Subcutaneous adipose tissue (tissue), 4 donors: ENCODE results near the gene NLGN1. TPM values are rescaled to one million over a fixed set of nuclear protein-coding genes. Genes with fewer than 3 reads are reported as not detected.

Source experiments
- CTCF ChIP-seq: fragments of 450-650 bp; IDR thresholded peaks from one replicate; pipeline ENCODE4 v1.5.1; 2016; ENCODE audit warnings: low read depth, mild to moderate bottlenecking, control low read depth, antibody characterized with exemption, moderate library complexity
- total RNA-seq, 4 donors: library from RNA; depleted of rRNA; stranded (reverse); fragments of >200 nt; gene quantifications; one replicate each; pipeline ENCODE4 v1.1.0, GENCODE V29; 2016

NLGN1 gene
- total RNA-seq, 4 donors from 2014 or later = 5.1 to 16.5 (median 7.9) TPM

GRCh38 chr3:174002543-174002942, 605.0 kb downstream of the NLGN1 start:
- TF ChIP-seq CTCF = no peak

GRCh38 chr3:174010907-174011306, 613.4 kb downstream of the NLGN1 start:
- TF ChIP-seq CTCF = no peak

DNA sequence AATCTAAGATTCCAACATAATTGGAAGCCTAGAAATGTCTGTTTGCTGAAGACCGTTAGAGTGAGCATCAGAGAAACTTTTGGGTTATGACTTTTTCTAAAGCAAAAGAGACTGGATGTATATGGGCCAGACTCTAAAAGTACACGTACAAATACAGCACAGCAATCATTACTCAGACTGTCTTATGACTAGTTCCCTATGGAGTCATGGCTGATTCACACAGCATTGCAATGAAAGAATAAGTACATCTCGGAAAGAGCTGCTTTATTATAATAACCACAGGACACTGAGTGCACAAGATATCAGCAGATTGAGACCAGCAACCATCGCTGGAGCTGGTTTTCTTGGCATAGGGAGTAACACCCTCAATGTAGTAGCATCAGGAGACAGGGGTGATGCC, 618.6 kb downstream of the NLGN1 start:
- no peak for TF ChIP-seq CTCF

DNA sequence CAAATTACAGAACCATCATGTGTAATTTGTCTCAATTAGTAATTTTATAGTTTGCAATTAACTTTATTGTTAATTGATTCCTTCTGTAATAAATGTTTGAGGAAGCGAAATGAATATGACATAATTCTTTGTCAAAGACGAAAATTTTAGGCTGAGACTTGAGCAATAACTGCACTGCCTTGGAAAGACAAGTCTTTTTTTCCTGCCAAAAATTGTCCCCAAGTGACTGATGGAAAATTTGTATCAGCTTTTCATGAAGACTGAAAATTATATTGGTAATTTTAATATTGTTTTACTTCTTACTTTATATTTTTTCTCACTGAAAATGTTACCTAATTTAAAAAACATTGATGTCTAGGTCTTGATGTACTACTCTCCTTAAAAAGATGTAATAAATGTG, 622.6 kb downstream of the NLGN1 start:
- TF ChIP-seq CTCF = no peak

DNA sequence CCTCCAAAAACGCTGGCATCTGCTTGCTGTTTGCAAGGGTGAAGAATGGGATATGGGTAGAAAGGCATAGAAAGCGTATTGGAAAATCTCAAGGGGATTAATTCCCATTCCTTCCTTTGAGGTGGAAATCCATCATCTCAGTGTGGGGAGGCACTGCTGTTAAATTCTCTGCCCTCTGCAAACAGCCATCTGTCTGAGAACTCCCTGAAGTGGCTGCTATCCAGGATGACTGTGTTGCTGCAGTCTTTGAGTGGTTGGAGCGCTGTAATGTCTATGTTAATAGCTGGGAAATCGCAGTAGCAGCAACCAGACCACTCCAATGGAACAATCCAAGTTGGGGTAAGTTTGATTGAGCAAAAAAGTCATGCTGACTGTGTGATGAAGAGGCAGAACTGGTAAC, 625.9 kb downstream of the NLGN1 start:
- TF ChIP-seq CTCF = no peak

DNA sequence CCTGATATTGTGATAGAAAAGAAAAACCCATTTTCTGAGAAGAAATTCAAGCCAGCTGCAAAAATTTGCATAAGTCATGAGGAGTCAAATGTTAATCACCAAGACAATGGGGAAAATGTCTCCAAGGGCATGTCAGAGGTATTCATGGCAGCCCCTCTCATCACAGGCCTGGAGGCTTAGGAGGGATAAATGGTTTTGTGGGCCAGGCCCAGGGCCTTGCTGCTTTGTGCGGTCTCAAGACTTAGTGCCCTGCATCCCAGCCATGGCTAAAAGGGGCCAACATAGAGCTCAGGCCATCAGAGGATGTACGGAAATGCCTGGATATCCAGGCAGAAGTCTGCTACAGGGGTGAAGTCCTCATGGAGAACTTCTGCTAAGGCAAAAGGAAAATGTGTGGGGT, 631.1 kb downstream of the NLGN1 start:
- TF ChIP-seq CTCF = no peak

- no peak for TF ChIP-seq CTCF
These were observed 637.9 kb downstream of the NLGN1 start for GRCh38 chr3:174035328-174035886.

DNA sequence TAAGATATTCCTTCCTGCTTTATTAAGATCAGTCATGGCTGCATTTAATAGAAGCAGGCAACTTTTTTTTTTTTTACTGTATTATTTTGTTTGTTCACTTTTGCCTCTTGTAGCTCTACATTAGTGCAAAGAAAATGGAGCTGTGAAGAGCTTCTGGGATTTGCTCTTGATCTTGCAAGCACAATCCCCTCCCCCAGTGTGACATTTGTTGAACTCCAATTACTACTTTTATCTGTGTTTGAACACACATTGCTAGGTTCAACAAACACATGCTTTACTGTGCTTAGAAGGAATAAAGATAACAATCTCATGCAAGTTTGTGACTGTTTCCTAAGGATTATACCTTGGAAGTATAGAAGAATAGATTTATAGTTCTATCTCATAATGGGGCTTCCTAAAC, 648.8 kb downstream of the NLGN1 start:
- no peak for TF ChIP-seq CTCF
